Activated CD8-positive, alpha-beta memory T cell treated with anti-CD3 and anti-CD28 coated beads, Interleukin-2, amount 50 U/mL, for 4 hours (primary cell): ENCODE data around the gene HTR1E.
"Not testable (repeated sequence)": the region's sequence is repeated elsewhere in the genome, so short reads cannot be mapped to it uniquely, and the experiment has no call there.

Experiments used
- DNase-seq: peaks from one replicate; pipeline ENCODE4 v3.0.0-alpha.2; 2020

HTR1E gene

GRCh38 chr6:86937219-86938079, at the start of gene HTR1E:
Gene HTR1E, plus strand, starts transcription at chr6:86937528. Its CDS starts 77,807 bp downstream, at chr6:87015335.
- no peak for DNase-seq

- no peak for DNase-seq
These were observed 49.0 kb upstream of the HTR1E start for GRCh38 chr6:86888301-86888700.

- DNase-seq: not testable (repeated sequence)
These were observed 40.1 kb upstream of the HTR1E start for GRCh38 chr6:86897265-86897664.

GRCh38 chr6:86913795-86914194, 23.5 kb upstream of the HTR1E start:
- DNase-seq: no peak

- no peak for DNase-seq
These were observed 20.9 kb upstream of the HTR1E start for GRCh38 chr6:86916393-86916792.

GRCh38 chr6:86927138-86927537, 10.2 kb upstream of the HTR1E start:
- DNase-seq: not testable (repeated sequence)

GRCh38 chr6:86927859-86928258, 9.5 kb upstream of the HTR1E start:
- not testable (repeated sequence) for DNase-seq

- no peak for DNase-seq
These were observed 3.0 kb upstream of the HTR1E start for GRCh38 chr6:86934365-86934764.

GRCh38 chr6:86936834-86937218, 502 bp upstream of the HTR1E start:
- DNase-seq: no peak

- DNase-seq: no peak
These were observed 1.5 kb downstream of the HTR1E start for GRCh38 chr6:86938814-86939213.

GRCh38 chr6:86941461-86941860, 4.1 kb downstream of the HTR1E start:
- DNase-seq: no peak

- DNase-seq: no peak
These were observed 5.6 kb downstream of the HTR1E start for GRCh38 chr6:86942769-86943516.

- no peak for DNase-seq
These were observed 6.6 kb downstream of the HTR1E start for GRCh38 chr6:86943819-86944407.

- no peak for DNase-seq
These were observed 12.4 kb downstream of the HTR1E start for GRCh38 chr6:86949771-86950170.

GRCh38 chr6:86952991-86953390, 15.7 kb downstream of the HTR1E start:
- no peak for DNase-seq

- no peak for DNase-seq
These were observed 22.3 kb downstream of the HTR1E start for GRCh38 chr6:86959656-86960055.

GRCh38 chr6:86961455-86962200, 24.3 kb downstream of the HTR1E start:
- DNase-seq: no peak

- no peak for DNase-seq
These were observed 26.0 kb downstream of the HTR1E start for GRCh38 chr6:86963352-86963751.

GRCh38 chr6:86964029-86964579, 26.8 kb downstream of the HTR1E start:
- DNase-seq: no peak

GRCh38 chr6:86966271-86966670, 28.9 kb downstream of the HTR1E start:
- DNase-seq: no peak

- no peak for DNase-seq
These were observed 32.2 kb downstream of the HTR1E start for GRCh38 chr6:86969573-86969972.

- DNase-seq: no peak
These were observed 35.8 kb downstream of the HTR1E start for GRCh38 chr6:86973088-86973487.

- no peak for DNase-seq
These were observed 40.9 kb downstream of the HTR1E start for GRCh38 chr6:86978251-86978650.
